A673 (cell line): ENCODE results near the gene NEK7. TPM values are rescaled to one million over a fixed set of nuclear protein-coding genes. Genes with fewer than 3 reads are reported as not detected.

Experiments
- BruUV-seq: library from RNA; stranded (reverse); fragments of 400-500 nt; replicated peaks from 2 replicates; lab custom pipeline; 2021; lab: Mats Ljungman, UMichigan
- CTCF ChIA-PET: fragments of 300-600 bp; sonication (Branson Sonifier 250); formaldehyde crosslinking; loops from one replicate; lab custom pipeline; 2022; ENCODE audit warnings: antibody characterized with exemption; lab: Charles Lee
- POLR2A ChIA-PET: fragments of 300-600 bp; sonication (Branson Sonifier 250); formaldehyde crosslinking; loops from one replicate; lab custom pipeline; 2022; ENCODE audit warnings: antibody characterized with exemption; ENCODE audit not compliant: low non-redundant PET; lab: Charles Lee
- DNase-seq: peaks from one replicate; pipeline ENCODE4 v3.0.0-alpha.2; 2015; ENCODE audit warnings: low spot score
- H3K27ac ChIP-seq: fragments of 200-600 bp; sonication (generic); 2 replicates; pipeline ENCODE4 v1.5.1; 2016; ENCODE audit warnings: mixed run types, low read depth, mild to moderate bottlenecking, mixed read lengths, antibody characterized with exemption, low read length; ENCODE audit not compliant: poor library complexity, severe bottlenecking
- H3K27me3 ChIP-seq: fragments of 200-600 bp; sonication (generic); replicated peaks from 2 replicates; pipeline ENCODE4 v1.6.1; 2017; ENCODE audit warnings: mixed run types, low read depth, mild to moderate bottlenecking, mixed read lengths, antibody characterized with exemption, low read length; ENCODE audit not compliant: insufficient read depth, poor library complexity
- H3K36me3 ChIP-seq: fragments of 200-600 bp; sonication (generic); 2 replicates; pipeline ENCODE4 v1.6.1; 2016; ENCODE audit warnings: mixed run types, mild to moderate bottlenecking, mixed read lengths, antibody characterized with exemption, low read length; ENCODE audit not compliant: insufficient read depth, poor library complexity, severe bottlenecking
- H3K4me1 ChIP-seq: fragments of 200-600 bp; sonication (generic); 2 replicates; pipeline ENCODE4 v1.6.1; 2017; ENCODE audit warnings: mixed run types, mild to moderate bottlenecking, mixed read lengths, antibody characterized with exemption, low read length; ENCODE audit not compliant: insufficient read depth, poor library complexity, severe bottlenecking
- H3K4me3 ChIP-seq: fragments of 200-600 bp; sonication (generic); 2 replicates; pipeline ENCODE4 v1.5.1; 2016; ENCODE audit warnings: low read depth, mixed run types, mild to moderate bottlenecking, mixed read lengths, low read length; ENCODE audit not compliant: poor library complexity, severe bottlenecking
- H3K9me3 ChIP-seq: fragments of 200-600 bp; sonication (generic); 2 replicates; pipeline ENCODE4 v1.6.1; 2016; ENCODE audit warnings: mixed run types, low read depth, mild to moderate bottlenecking, mixed read lengths, antibody characterized with exemption, low read length; ENCODE audit not compliant: poor library complexity, severe bottlenecking
- CTCF ChIP-seq: fragments of 300-800, 200-600 bp; sonication (generic); conservative IDR thresholded peaks from 2 replicates; pipeline ENCODE4 v1.5.1; 2017; ENCODE audit warnings: low read depth, mild to moderate bottlenecking, antibody characterized with exemption, low read length, moderate library complexity, mixed read lengths
- EZH2 ChIP-seq: fragments of 200-600 bp; sonication (generic); IDR thresholded peaks from 2 replicates; pipeline ENCODE4 v1.6.1; 2017; ENCODE audit warnings: borderline replicate concordance, low read depth, mild to moderate bottlenecking, mixed read lengths, antibody characterized with exemption, low read length; ENCODE audit not compliant: poor library complexity, severe bottlenecking
- intact Hi-C: fragments of 100-400 bp; cut with micrococcal nuclease; formaldehyde crosslinking; loops from one replicate; pipeline ENCODE4 v1.10.0; 2022; ENCODE audit not compliant: unreplicated experiment
- total RNA-seq: library from RNA; stranded (reverse); gene quantifications from 2 replicates; pipeline ENCODE4 v1.2.3, GENCODE V29; 2021

The NEK7 gene
- total RNA-seq, 1 experiment from 2014 or later = 18.6 TPM

- ChIA-PET POLR2A (no interaction called here), CTCF (no interaction called here)
- no peaks in the 10 kb centered on the region for H3K9me3 ChIP-seq
- H3K36me3 ChIP-seq = no peaks in the 10 kb centered on the region
- H3K27ac ChIP-seq = peak overlapping the region; percentile 74
- peak; percentile 97 for DNase-seq
- H3K4me1 ChIP-seq = peaks cover 35% of the 10 kb centered on the region
- intact Hi-C loops = loop anchor here (5.0 kb wide), 2 partner anchors 115 to 530 kb away; no protein-coding TSS in a partner anchor
- peak overlapping the region; percentile 92 for H3K4me3 ChIP-seq
- TF ChIP-seq EZH2 = no peak
- TF ChIP-seq CTCF = no peak
- no peaks in the 10 kb centered on the region for H3K27me3 ChIP-seq
- no TSS peak for BruUV-seq
Observed at GRCh38 chr1:198157241-198157846, 546 bp downstream of the NEK7 start.

GRCh38 chr1:198157847-198158725, 1.3 kb downstream of the NEK7 start:
- TF ChIP-seq EZH2 = no peak
- TF ChIP-seq CTCF = no peak
- peak overlapping the region; percentile 74 for H3K27ac ChIP-seq
- H3K27me3 ChIP-seq = no peaks in the 10 kb centered on the region
- intact Hi-C loops = loop anchor here (5.0 kb wide), 2 partner anchors 114 to 529 kb away; no protein-coding TSS in a partner anchor
- BruUV-seq = TSS peak; percentile 13
- H3K4me3 ChIP-seq = peak overlapping the region; percentile 92
- no peaks in the 10 kb centered on the region for H3K36me3 ChIP-seq
- DNase-seq = peak; percentile 35
- CTCF ChIA-PET = no interaction called here
- POLR2A ChIA-PET = no interaction called here
- no peaks in the 10 kb centered on the region for H3K9me3 ChIP-seq
- H3K4me1 ChIP-seq = peaks cover 33% of the 10 kb centered on the region

GRCh38 chr1:198158735-198159589, 2.2 kb downstream of the NEK7 start:
- no peaks in the 10 kb centered on the region for H3K9me3 ChIP-seq
- no peaks in the 10 kb centered on the region for H3K36me3 ChIP-seq
- DNase-seq = peak; percentile 95
- no peak for TF ChIP-seq EZH2
- no peak for TF ChIP-seq CTCF
- POLR2A ChIA-PET = no interaction called here
- H3K4me3 ChIP-seq = peak overlapping the region; percentile 92
- TSS peak; percentile 71 for BruUV-seq
- intact Hi-C loops = loop anchor here (5.0 kb wide), 2 partner anchors 113 to 528 kb away; no protein-coding TSS in a partner anchor
- CTCF ChIA-PET = no interaction called here
- peaks cover 33% of the 10 kb centered on the region for H3K4me1 ChIP-seq
- H3K27me3 ChIP-seq = no peaks in the 10 kb centered on the region
- H3K27ac ChIP-seq = peak overlapping the region; percentile 74
